GM18505 (cell line): ENCODE data around the gene ART3.

Source experiments
- ATAC-seq: cut with Tn5 transposase; IDR thresholded peaks from one replicate; pipeline ENCODE4 v1.9.1; 2021; ENCODE audit not compliant: unreplicated experiment
- POLR2A ChIP-seq: IDR thresholded peaks from 4 replicates; pipeline ENCODE4 v1.6.1; 2011; ENCODE audit warnings: borderline replicate concordance; ENCODE audit not compliant: insufficient read depth, insufficient read length; ENCODE audit errors: extremely low read depth

The ART3 gene

DNA sequence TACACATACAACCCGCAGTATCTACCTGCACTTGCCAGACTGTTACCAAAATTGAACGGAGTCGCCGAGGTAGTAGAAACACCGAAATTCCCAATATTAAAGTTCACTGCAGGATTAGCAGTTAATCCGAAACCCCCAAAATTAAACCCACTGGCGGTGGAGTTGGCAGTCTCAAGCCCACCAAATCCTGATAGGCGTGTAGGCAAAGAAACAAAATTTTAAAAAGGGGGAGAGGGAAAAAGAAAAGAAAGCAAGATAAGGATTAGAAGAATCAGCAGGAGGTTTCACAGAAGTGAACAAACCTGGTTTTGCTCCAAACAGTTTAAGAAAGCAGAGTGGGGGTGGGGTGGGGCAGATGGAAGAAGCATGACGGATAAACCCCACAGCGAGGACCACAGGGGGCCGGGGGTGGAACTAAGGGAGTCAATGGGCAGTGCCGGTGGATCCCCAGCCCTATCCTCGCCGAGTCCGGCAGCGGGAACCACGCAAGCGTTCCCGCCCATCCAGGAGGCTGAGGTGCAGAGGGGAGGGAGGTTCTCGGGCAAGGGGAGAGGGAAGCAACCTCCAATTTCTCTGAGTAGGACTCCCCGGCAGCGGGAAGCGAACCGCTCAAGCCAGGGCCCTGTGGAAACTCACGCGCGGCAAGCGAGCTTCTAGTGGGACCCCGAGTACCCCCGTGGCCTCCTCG, 73.1 kb downstream of the ART3 start:
- ATAC-seq = peak; percentile 35
- TF ChIP-seq POLR2A = no peak

DNA sequence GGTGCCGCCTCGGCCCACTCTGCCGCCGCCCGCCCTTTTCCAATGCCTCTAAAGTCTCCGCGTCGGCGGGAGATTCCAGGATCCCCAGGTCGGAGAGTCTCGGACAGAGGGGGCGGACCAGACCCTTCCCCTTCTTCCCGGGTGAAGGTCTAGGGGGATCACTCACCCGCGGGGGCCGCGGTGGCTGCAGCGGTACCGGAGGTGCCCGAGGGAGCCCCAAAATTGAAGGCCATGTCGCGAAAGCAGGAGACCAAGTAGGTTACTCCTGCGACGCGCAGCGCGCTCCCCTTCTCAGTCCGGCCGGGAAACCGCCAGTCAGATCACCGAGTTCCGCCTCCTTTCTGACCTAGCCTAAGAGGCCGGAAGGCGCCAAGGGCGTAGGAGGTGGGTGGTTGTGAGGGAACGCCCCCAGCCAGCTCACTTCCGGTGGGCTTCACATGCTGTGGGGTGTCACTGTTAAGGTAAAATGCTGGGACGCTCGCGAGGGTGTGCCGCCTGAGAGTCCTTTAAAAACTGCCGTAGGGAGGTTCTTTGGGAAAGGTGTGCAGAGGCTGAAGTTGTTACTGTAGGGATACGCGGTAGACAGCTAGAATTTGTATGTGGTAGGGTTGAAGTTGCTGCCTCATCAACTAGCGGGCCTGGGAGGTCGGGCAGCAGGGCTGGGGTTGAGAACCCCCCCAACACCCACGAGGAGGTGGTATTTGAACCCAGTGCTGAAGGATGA, 73.8 kb downstream of the ART3 start, which contains the start of gene NUP54:
Gene NUP54, minus strand, starts transcription at position 256 of the 724 bp plus-strand sequence. Its CDS starts 23 bp downstream, at position 233.
- peak; percentile 99 for ATAC-seq
- peak; percentile 85 for TF ChIP-seq POLR2A

DNA sequence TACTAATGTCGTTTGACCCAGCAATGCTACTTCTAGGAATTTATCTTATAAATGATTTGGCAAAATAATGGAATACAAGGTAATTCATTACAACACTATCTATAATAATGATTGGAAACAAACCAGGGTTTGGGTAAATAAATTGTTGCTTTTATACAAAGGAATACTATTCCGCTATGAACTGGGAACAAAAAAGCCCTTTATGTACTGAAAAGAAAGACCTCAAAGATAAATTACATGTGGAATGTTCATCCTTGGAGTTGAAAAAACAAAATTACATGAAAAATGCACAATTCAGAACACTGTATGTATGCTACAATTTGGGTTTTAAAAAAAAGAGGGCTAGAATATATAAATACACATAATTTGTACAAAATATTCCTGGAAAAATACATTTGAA, 78.8 kb downstream of the ART3 start:
- ATAC-seq = no peak
- TF ChIP-seq POLR2A = no peak

DNA sequence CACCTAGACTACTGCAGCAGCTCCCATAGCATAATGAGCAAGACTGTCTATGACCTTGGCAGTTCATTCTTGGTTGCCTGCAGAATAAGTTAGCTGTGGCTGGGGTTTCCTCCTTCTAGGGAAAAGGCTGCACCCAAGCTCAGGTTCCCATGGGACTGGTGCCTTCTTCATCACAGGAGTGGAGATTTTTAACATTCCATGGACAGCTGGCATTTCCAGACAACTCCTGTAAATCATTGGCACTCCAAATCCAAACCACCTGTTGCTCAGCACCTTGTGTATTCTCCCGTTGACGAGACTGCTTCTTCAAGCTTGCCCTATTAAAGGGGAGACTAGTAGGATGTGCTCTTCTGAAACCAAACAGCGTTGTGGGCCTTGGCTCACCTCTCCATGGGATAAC, 81.5 kb downstream of the ART3 start:
- ATAC-seq = no peak
- TF ChIP-seq POLR2A = no peak

DNA sequence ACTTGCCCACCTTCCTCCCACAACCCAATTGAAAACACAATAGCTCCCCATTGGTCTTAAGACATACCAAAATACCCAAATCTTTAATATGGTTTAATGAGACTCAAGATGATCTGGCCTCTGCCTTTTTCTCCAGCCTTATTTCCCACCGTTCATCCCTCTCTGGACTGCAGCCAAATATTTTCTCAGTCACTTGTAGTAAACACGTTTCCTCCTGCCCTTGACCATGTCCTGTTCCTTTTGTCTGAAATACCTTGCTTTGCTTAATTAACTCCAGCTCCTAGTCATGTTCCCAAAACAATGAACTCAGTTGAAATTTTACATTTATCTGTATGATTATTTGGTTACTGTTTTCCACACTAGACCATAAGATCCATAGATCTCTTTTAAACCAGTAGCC, 82.1 kb downstream of the ART3 start:
- no peak for TF ChIP-seq POLR2A
- ATAC-seq = no peak

DNA sequence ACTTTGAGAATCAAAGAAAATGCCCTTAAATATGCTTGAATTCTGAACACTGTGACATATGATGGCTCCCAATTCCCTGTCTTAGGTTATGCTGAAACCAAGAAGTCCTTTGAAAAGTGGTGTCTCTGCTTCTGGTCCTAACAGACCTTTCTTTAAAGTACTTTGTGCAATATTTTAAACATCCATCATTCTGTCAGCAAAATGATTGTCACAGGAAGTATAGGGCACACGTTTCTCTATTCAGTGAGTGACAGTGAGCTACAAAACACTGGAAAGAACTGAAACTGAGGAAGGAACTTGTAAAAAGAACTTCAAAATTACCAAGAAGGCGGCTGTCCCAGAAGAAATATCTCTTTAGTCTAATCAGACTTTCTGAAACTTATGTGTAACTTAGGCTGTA, 85.8 kb downstream of the ART3 start:
- no peak for TF ChIP-seq POLR2A
- ATAC-seq = no peak
